Parietal lobe (tissue), 1 donor: ENCODE data around the gene OR10C1. TPM values are rescaled to one million over a fixed set of nuclear protein-coding genes. Genes with fewer than 3 reads are reported as not detected.

Experiments used
- total RNA-seq: library from RNA; depleted of rRNA; stranded (reverse); fragments of >200 nt; gene quantifications from one replicate; pipeline ENCODE4 v1.2.3, GENCODE V29; 2014

OR10C1 gene, protein sequence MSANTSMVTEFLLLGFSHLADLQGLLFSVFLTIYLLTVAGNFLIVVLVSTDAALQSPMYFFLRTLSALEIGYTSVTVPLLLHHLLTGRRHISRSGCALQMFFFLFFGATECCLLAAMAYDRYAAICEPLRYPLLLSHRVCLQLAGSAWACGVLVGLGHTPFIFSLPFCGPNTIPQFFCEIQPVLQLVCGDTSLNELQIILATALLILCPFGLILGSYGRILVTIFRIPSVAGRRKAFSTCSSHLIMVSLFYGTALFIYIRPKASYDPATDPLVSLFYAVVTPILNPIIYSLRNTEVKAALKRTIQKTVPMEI
- total RNA-seq: not detected

DNA sequence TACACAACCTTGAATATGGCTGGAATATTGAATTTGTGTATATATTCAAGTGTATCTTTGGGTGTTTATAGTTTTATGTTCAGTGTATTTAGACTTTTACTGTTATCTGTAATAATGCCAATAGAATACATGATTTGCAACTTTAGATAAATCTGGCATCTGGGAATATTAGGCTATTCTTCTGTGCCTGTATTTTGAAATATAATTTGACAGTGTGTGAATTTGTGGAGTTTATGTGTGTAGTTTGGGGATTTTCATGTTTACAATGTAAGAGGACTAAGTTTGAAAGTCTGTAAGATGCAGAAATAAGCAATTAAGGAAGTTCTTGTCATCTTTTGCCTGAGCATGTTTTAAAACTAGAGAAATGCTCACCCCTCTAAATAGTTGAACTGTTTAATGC, at the start of gene OR10C1:
OR10C1 (plus strand) TSS at position 301 of the 400 bp plus-strand sequence. CDS start 710 bp downstream, outside the sequence.

DNA sequence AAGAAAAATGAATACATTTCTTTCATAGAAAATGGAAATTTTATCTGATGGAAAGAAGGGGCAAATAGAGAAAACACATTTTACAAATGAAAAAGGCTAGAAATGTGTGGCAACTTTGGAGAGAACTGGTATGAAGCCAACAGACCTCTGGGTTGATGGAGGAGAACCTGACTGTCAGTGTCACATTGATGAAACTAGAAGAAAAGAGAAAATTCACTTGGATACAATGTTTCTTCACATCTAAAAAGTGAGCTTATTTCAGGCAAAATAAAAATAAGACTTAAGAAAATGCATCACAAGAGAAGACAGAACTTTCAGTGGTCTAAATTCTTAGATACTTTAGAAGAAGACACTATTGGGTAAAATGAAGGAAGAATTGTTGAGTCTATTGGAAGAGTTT, 43.8 kb upstream of the OR10C1 start, which contains the start of gene OR12D2:
OR12D2 (plus strand) TSS at position 301 of the 400 bp plus-strand sequence. CDS start 1,069 bp downstream, outside the sequence.

DNA sequence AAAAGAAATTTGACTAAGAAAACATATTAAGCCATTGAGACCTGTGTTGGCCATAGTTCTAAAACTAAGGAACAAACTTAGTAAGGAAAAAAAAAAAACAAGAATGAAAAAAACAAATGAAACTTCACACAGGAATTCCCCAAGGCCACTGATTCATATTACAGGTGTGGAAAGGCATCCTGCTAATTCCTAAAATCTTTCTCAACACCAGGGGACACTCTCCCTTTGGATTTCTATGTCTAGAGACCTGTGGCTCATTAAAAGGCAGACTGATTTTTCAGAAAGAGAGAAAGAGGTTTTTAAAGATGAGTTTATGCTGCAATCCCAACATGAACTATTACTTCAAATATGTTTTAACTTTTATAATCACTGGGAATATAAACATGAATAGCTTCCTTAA, 24.5 kb upstream of the OR10C1 start, which contains the start of gene OR12D1:
OR12D1 (plus strand) TSS at position 341 of the 400 bp plus-strand sequence.

DNA sequence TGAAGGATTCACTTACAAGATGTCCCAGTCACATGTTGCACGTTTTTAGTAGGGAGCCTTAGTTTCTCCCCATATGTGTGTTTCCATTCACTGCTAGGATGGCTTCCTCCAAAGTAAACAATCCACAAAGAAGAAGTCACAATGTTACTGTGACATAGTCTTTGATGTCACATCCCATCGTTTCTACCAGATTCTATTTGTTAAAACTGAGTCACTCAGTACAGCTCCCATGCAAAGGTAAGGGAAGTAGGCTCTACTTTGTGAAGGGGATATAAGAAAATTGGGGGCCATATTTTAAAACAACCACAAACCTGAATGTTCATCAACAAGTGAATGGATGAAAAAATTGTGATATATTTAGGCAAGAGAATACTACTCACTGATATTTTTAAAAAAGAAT, 17.9 kb downstream of the OR10C1 start, which contains the start of the genes OR11A1 and OR2H1:
OR11A1 (minus strand) TSS at position 101 of the 400 bp plus-strand sequence. CDS start 29,430 bp downstream, outside the sequence.
OR2H1 (plus strand) TSS at position 185 of the 400 bp plus-strand sequence. CDS start 4,615 bp downstream, outside the sequence.

DNA sequence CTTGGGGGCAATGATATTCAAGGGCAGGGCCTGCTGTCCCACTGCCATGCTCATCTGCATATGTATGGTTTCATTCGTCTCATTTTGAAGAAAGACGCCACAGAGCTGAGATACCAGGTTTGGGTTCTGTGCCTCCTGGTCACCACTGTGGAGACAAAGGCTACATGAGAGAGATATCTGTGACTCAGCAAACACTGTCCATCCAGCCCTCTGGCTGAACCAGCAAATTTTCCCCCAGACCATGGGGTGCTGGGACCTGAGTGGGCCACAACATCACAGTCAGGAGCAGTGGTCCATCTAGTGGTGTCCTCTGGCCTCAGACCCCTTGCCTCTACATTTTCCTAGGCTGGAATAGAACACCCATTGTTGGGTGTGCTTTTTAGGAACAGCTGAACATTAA, 48.6 kb downstream of the OR10C1 start, which contains the start of gene MAS1L:
MAS1L (minus strand) TSS at position 297 of the 400 bp plus-strand sequence; CDS start at position 243, 54 bp downstream.

Other genes with a start within 250 kb of the OR10C1 start
- not detected for gene OR14J1, start 137.6 kb upstream of the OR10C1 start, total RNA-seq
- gene OR5V1, start 70.4 kb upstream of the OR10C1 start, total RNA-seq: not detected
- gene OR12D3, start 64.0 kb upstream of the OR10C1 start, total RNA-seq: not detected
- not detected for gene OR12D2, start 43.7 kb upstream of the OR10C1 start, total RNA-seq
- not detected for gene OR12D1, start 24.4 kb upstream of the OR10C1 start, total RNA-seq
- gene OR11A1, start 17.8 kb downstream of the OR10C1 start, total RNA-seq: not detected
- not detected for gene OR2H1, start 17.8 kb downstream of the OR10C1 start, total RNA-seq
- gene MAS1L, start 48.6 kb downstream of the OR10C1 start, total RNA-seq: not detected
- gene UBD, start 120.4 kb downstream of the OR10C1 start, total RNA-seq: not detected
- not detected for gene OR2H2, start 145.8 kb downstream of the OR10C1 start, total RNA-seq
- 188 TPM for gene GABBR1, start 193.9 kb downstream of the OR10C1 start, total RNA-seq
- 0.31 TPM for gene MOG, start 217.8 kb downstream of the OR10C1 start, total RNA-seq
- not detected for gene ZFP57, start 241.8 kb downstream of the OR10C1 start, total RNA-seq